Measurements from ENCODE around the gene SIX5.
"Not testable (repeated sequence)": the region's sequence is repeated elsewhere in the genome, so short reads cannot be mapped to it uniquely, and the experiment has no call there.

The SIX5 gene

DNA sequence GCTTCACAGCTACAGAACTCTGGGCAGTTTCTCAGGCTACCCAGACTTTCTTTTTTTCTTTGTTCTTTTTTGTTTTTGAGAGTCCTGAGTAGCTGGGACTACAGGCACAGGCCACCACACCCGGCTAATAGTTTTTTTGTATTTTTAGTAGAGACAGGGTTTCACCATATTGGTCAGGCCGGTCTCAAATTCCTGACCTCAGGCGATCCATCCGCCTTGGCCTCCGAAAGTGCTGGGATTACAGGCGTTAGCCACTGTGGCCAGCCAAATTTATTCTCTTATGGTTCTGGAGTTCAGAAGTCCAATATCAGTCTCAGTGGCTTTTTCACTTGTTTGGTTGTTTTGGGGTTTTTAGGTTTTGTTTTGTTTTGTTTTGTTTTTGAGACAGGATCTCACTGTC, 23.4 kb downstream of the SIX5 start:
- Histone ChIP-seq H3K27me3 (no peaks in the 10 kb centered on the region), H3K9ac (no peak overlapping the region), H3K4me2 (no peak overlapping the region), H3K36me3 (no peaks in the 10 kb centered on the region), H3K4me1 (no peaks in the 10 kb centered on the region), H3K9me3 (no peaks in the 10 kb centered on the region), H3K4me3 (no peak overlapping the region), H3K27ac (no peak overlapping the region), H4K20me1 (no peaks in the 10 kb centered on the region)
- TF ChIP-seq Cebpa-rat (IDR thresholded peaks at IDR 0.05) = no peak

DNA sequence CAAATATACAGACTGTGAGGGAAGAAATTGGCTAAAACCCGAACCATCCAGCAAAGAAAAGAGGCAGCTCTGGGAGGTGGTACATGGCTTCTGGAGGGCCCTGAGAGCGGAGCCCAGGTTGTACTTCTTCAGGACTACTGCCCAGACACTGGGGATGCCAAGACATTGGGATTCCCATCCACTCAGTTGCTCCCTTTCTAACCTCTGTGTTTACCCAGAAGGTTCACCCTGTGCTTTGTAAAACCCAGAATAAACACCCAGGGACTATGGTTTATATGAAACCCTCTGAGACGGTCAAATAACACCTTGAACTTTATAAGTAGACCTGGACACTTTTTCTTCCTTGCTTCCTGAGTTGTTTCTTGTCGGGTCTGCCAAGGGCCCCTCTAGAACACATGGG, 26.1 kb downstream of the SIX5 start:
- no peak overlapping the region for H3K4me3 ChIP-seq
- H3K4me1 ChIP-seq = no peaks in the 10 kb centered on the region
- no peaks in the 10 kb centered on the region for H4K20me1 ChIP-seq
- no peaks in the 10 kb centered on the region for H3K9me3 ChIP-seq
- H3K27me3 ChIP-seq = no peaks in the 10 kb centered on the region
- no peak overlapping the region for H3K4me2 ChIP-seq
- no peak overlapping the region for H3K27ac ChIP-seq
- no peak overlapping the region for H3K9ac ChIP-seq
- no peak for TF ChIP-seq Cebpa-rat (IDR thresholded peaks at IDR 0.05)
- H3K36me3 ChIP-seq = no peaks in the 10 kb centered on the region

DNA sequence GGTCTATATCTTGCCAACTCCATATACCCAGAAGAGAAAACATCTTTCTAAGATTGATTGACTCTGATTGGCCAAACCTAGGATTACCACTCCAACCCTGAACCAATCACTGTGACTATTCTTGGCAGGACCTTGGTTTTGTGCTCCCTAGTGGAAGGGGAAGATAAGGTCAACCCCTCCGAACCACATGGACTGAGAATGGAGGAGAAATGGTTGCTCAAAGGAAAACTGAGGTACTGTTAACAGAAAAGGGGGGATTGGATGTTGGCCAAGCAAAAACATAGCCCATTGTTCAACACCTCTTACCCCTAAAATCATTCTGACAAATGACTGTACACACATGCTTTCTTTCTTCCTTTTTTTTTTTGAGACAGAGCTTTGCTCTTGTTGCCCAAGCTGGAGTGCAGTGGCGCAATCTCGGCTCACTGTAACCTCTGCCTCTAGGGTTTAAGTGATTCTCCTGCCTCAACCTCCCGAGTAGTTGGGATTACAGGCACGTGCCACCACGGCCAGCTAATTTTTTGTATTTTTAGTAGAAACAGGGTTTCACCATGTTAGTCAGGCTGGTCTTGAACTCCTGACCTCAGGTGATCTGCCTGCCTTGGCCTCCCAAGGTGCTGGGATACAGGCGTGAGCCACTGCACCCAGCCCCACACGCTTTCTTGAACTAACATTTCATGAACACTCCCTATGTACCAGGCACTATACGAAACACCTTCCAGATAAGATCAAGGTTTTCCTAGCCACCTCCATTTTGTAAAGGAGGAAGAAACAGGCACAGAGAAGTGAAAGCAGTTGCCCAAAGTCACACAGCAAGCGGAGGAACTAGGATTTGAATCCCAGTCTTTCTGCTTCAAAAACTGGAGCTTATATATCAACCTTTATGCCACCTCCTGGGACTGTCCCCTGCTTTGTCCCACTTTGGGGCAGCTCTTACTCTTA, 29.3 kb downstream of the SIX5 start:
- TF ChIP-seq Cebpa-rat (IDR thresholded peaks at IDR 0.05) = no peak
- no peaks in the 10 kb centered on the region for H3K4me1 ChIP-seq
- no peaks in the 10 kb centered on the region for H3K36me3 ChIP-seq
- H3K9me3 ChIP-seq = no peaks in the 10 kb centered on the region
- H4K20me1 ChIP-seq = no peaks in the 10 kb centered on the region
- H3K4me3 ChIP-seq = no peak overlapping the region
- H3K9ac ChIP-seq = no peak overlapping the region
- no peak overlapping the region for H3K27ac ChIP-seq
- H3K27me3 ChIP-seq = no peaks in the 10 kb centered on the region
- H3K4me2 ChIP-seq = no peak overlapping the region

DNA sequence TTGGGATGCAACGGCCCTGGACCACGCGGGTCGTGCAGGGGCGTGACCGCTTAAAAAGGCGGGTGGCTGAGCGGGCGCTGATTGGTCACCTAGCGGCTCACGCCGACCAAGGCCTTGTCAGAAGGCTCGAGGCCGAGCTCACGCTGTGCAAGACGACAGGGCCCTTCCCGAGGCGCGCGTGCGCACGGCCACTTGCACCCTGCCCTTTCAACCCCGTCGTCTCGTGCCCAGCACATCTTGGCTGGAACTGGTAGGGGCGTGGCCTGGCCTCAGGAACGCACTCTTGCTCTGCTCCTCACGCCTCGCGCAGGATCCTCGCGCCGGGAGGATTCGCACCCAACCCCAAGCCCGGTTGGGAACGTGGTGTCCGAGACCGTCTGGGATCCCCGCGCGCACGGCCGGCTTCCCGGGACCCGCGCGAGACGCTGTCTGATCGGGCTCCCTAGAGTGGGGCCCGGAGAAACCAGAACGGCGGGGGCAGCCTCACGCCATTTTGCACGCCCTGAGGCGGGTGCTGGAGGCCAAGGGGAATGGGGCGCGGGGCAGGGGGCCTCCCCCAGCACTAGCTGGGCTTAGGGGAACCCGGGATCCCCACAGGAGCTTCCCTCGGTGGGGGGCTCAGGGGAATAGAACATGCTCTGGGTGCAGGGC, 35.8 kb downstream of the SIX5 start, which contains the start of gene MEIOSIN:
Gene MEIOSIN (plus strand): TSS at position 280 of the 651 bp plus-strand sequence. CDS start 1,938 bp downstream, outside the sequence.
- Histone ChIP-seq H3K36me3 (no peaks in the 10 kb centered on the region), H4K20me1 (peaks cover 18% of the 10 kb centered on the region; the same call in 1 of the 2 replicates), H3K4me1 (peaks cover 27% of the 10 kb centered on the region), H3K9ac (no peak within 1 kb of the TSS), H3K4me3 (no peak within 1 kb of the TSS), H3K27ac (no peak within 1 kb of the TSS), H3K27me3 (no peaks in the 10 kb centered on the region), H3K4me2 (no peak within 1 kb of the TSS), H3K9me3 (no peaks in the 10 kb centered on the region)
- TF ChIP-seq Cebpa-rat (IDR thresholded peaks at IDR 0.05) = no peak

DNA sequence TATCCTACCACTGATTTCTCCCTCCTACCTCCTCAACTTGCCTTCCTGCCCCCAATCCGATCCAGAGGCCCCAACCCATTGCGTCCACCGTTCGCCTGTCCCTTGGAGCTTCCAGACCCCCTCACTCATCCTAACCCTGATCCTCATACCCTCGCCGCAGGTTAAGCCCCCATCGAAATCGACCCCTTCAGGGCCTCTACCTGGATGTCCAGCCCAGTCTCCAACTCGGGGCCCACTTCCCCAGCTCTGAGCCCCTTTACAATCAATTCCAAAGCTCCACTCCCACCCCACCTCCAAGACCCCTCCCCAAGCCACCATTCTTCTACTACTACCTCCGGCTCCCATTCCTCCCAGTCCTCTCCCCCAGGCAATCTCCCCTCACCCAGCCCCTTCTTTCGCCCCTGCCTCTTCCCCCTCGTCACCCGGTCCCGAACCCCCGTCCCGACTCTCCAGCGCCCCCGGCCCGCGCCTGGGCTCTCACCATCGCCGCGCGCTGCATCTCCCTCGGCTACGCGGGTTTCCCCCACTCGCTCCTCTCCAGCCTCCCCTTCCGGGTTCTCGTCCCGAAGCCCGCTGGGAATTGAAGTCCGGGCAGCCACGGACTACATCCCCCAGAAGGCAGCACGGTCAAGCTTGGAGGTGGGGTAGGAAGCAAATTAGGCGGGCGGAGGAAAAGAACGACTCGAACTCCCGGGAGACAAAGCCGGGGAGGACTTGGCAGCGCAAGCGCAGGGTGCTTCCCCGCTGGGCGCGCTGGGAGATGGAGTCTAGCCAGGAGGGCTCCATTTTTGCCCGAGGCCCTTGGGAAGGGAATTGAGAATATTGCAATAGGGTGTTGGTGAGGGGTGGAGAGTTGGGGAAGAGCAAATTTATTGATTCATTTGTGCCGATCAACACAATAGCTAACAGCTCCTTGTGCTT, 38.4 kb downstream of the SIX5 start, which contains the start of gene FBXO46:
Gene FBXO46 (minus strand): TSS at position 529 of the 921 bp plus-strand sequence. CDS start 17,401 bp downstream, outside the sequence.
- H3K27ac ChIP-seq = peak within 1 kb of the TSS; percentile 72
- peak within 1 kb of the TSS; percentile 96 for H3K4me2 ChIP-seq
- H3K9me3 ChIP-seq = no peaks in the 10 kb centered on the region
- peaks cover 39% of the 10 kb centered on the region for H4K20me1 ChIP-seq
- no peaks in the 10 kb centered on the region for H3K27me3 ChIP-seq
- H3K4me1 ChIP-seq = peaks cover 33% of the 10 kb centered on the region
- H3K36me3 ChIP-seq = peaks cover 16% of the 10 kb centered on the region; the same call in 1 of the 2 replicates
- no peak for TF ChIP-seq Cebpa-rat (IDR thresholded peaks at IDR 0.05)
- peak within 1 kb of the TSS; percentile 81 for H3K4me3 ChIP-seq
- peak within 1 kb of the TSS; percentile 92 for H3K9ac ChIP-seq

DNA sequence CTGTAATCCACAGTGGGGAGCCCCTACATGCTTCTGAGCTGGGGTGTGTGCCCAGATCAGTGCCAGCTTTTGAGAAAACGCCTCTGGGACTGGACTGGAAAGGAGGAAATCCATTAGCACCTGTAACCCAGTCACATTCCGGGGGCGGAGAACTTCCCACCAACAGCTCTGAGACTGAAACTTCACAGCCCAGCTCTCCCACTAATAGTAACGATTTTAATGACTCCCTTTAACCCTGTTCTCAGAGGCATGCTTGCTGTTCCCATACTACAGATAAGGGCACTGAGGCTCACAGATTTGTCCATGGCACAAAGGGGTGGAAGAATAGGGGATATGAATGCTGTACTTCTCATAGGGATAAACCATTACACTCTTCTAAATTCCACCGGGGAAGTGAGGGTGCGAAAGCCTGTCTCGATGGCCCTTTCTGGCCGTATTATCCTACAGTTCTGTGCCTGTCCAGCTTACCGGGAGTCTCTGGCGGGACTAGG, 39.2 kb downstream of the SIX5 start:
- H3K4me2 ChIP-seq = peak overlapping the region; percentile 96
- H3K9ac ChIP-seq = peak overlapping the region; percentile 92
- H3K4me1 ChIP-seq = peaks cover 33% of the 10 kb centered on the region
- no peaks in the 10 kb centered on the region for H3K9me3 ChIP-seq
- TF ChIP-seq Cebpa-rat (IDR thresholded peaks at IDR 0.05) = no peak
- H3K4me3 ChIP-seq = peak overlapping the region; percentile 81
- H3K27me3 ChIP-seq = no peaks in the 10 kb centered on the region
- peak overlapping the region; percentile 72 for H3K27ac ChIP-seq
- H4K20me1 ChIP-seq = peaks cover 47% of the 10 kb centered on the region
- H3K36me3 ChIP-seq = peaks cover 24% of the 10 kb centered on the region; the same call in 1 of the 2 replicates

DNA sequence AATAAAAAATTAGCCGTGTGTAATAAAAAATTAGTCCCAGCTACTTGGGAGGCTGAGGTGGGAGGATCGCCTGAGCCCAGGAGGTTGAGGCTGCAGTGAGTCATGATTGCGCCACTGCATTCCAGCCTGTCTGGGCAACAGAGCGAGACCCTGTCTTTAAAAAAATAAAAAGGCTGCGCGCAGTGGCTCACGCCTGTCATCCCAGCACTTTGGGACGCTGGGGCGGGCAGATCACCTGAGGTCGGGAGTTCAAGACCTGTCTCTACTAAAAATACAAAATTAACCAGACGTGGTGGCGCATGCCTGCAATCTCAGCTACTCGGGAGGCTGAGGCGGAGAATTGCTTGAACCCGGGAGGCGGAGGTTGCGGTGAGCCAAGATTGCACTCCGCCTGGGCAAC, 40.4 kb downstream of the SIX5 start:
- H4K20me1 ChIP-seq = peaks cover 58% of the 10 kb centered on the region
- not testable (repeated sequence) for H3K9ac ChIP-seq, H3K4me3 ChIP-seq, H3K27me3 ChIP-seq, H3K9me3 ChIP-seq, H3K27ac ChIP-seq
- peaks cover 33% of the 10 kb centered on the region for H3K4me1 ChIP-seq
- H3K4me2 ChIP-seq = peak overlapping the region; percentile 96; the same call in 1 of the 2 replicates
- H3K36me3 ChIP-seq = peaks cover 27% of the 10 kb centered on the region

DNA sequence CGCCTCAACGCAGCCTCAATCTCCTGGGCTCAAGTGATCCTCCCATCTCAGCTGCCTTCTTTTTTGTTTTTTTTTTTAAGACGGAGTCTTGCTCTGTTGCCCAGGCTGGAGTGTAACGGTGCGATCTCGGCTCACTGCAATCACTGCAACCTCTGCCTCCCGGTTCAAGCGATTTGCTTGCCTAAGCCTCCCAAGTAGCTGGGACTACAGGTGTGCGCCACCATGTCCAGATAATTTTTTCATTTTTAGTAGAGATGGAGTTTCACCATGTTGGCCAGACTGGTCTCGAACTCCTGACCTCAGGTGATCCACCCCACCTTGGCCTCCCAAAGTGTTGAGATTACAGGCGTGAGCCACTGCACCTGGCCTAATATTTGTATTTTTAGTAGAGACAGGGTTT, 49.0 kb downstream of the SIX5 start:
- not testable (repeated sequence) for H3K4me2 ChIP-seq, H3K9me3 ChIP-seq, H3K27me3 ChIP-seq, H3K9ac ChIP-seq, H3K4me3 ChIP-seq, H3K27ac ChIP-seq
- peaks cover 26% of the 10 kb centered on the region for H3K4me1 ChIP-seq
- peaks cover 26% of the 10 kb centered on the region for H4K20me1 ChIP-seq
- H3K36me3 ChIP-seq = peaks cover 52% of the 10 kb centered on the region

DNA sequence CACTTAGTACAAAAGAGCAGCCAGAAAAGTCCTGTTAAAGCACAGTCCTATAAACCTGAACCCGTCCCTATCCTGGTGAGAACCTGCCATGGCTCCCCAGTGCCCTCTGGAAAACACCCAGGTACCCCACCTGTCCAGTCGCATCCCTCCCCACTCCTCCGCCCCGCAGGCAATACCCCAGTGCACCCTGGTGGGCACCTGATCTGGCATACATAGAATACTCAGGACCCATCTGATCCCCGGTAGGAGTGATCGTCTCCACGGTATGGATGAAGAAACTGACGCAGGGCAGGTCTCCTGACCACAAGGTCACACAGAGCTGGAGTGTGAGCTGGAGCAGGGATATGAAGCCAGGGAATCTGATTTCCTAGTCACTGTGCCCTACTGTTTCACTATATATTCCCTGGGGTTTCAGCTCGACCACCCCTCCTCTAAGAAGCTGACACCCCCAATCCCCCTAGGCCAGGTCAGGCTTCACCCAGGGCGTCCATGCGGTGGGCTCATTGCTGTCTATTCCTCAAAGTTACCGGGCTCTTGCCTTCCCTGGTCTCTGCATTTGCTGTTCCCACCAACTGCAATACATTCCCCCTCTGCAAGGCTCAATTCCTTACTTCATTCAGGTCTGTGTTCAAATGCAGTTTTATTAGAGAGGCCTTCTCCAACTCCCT, 50.9 kb downstream of the SIX5 start:
- H3K9ac ChIP-seq = peak overlapping the region; percentile 63
- H3K9me3 ChIP-seq = no peaks in the 10 kb centered on the region
- TF ChIP-seq Cebpa-rat (IDR thresholded peaks at IDR 0.05) = no peak
- peak overlapping the region; percentile 84 for H3K4me2 ChIP-seq
- H3K4me1 ChIP-seq = peaks cover 30% of the 10 kb centered on the region
- H3K36me3 ChIP-seq = peaks cover 48% of the 10 kb centered on the region
- peak overlapping the region; percentile 82 for H3K4me3 ChIP-seq
- H3K27me3 ChIP-seq = no peaks in the 10 kb centered on the region
- H3K27ac ChIP-seq = peak overlapping the region; percentile 73
- H4K20me1 ChIP-seq = peaks cover 21% of the 10 kb centered on the region
